NCI-H345 treated with DMSO at 0.1 percent for 48 hours (cell line): Measurements from ENCODE around the gene DEFB129.
A peak's percentile ranks its signal among the peaks of the same experiment; 100 is the strongest.
"Not testable (repeated sequence)": the region's sequence is repeated elsewhere in the genome, so short reads cannot be mapped to it uniquely, and the experiment has no call there.

Source experiments
- DNase-seq: peaks from one replicate; lab custom pipeline; 2025; ENCODE audit not compliant: unreplicated experiment; lab: John Stamatoyannopoulos, UW

DEFB129 gene

GRCh38 chr20:252801-253200, 25.7 kb downstream of the DEFB129 start:
- DNase-seq = no peak

DNA sequence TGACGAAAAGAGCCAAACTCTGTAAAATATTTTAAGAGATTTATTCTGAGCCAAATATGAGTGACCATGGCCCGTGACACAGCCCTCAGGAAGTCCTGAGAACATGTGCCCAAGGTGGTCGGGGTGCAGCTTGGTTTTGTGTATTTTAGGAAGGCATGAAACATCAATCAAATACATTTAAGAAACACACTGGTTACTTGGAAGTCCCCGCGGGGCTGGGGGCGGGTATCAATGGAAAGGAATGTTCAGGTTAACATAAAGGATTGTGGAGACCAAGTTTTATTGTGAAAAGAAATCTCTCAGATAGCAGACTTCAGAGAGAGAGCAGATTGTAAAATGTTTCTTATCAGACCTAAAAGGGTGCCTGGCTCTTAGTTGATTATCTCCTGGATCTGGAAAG, 26.4 kb downstream of the DEFB129 start:
- DNase-seq = not testable (repeated sequence)

DNA sequence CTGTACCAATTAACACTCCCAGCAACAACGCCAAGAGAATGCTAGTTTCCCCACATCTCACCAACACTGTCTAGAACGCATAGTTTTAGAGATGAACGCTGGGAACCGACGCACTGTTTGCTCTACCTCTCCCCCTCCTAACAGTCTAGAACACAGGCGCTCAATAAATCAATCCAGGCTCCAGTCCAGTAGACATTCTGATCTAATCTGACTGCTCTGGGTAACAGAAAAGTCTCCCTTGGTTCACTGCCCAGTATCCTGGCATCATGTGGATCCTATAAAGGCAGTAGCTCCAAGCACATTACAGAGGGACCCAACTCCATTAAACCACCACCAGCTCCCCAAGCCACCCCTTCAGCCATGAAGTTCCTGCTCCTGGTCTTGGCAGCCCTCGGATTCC, 30.4 kb downstream of the DEFB129 start, which contains the start of gene DEFB132:
Gene DEFB132, plus strand, starts transcription at position 306 of the 400 bp plus-strand sequence. Its CDS starts 55 bp downstream, at position 361.
- no peak for DNase-seq

GRCh38 chr20:258269-258858, 31.3 kb downstream of the DEFB129 start:
- DNase-seq = no peak

DNA sequence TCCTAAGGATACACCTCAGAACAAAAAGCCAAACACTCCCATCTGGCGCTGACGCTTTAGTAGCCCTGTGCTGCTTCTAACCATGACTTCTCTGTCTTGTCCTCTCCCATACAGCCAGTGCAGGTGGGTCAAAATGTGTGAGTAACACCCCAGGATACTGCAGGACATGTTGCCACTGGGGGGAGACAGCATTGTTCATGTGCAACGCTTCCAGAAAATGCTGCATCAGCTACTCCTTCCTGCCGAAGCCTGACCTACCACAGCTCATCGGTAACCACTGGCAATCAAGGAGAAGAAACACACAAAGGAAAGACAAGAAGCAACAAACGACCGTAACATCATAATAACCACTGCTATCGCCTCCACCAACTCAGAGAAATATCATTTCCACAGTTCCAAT, 31.9 kb downstream of the DEFB129 start:
- no peak for DNase-seq

- no peak for DNase-seq
These were observed 32.9 kb downstream of the DEFB129 start for GRCh38 chr20:259981-260380.

- no peak for DNase-seq
These were observed 36.6 kb downstream of the DEFB129 start for GRCh38 chr20:263701-264100.

DNA sequence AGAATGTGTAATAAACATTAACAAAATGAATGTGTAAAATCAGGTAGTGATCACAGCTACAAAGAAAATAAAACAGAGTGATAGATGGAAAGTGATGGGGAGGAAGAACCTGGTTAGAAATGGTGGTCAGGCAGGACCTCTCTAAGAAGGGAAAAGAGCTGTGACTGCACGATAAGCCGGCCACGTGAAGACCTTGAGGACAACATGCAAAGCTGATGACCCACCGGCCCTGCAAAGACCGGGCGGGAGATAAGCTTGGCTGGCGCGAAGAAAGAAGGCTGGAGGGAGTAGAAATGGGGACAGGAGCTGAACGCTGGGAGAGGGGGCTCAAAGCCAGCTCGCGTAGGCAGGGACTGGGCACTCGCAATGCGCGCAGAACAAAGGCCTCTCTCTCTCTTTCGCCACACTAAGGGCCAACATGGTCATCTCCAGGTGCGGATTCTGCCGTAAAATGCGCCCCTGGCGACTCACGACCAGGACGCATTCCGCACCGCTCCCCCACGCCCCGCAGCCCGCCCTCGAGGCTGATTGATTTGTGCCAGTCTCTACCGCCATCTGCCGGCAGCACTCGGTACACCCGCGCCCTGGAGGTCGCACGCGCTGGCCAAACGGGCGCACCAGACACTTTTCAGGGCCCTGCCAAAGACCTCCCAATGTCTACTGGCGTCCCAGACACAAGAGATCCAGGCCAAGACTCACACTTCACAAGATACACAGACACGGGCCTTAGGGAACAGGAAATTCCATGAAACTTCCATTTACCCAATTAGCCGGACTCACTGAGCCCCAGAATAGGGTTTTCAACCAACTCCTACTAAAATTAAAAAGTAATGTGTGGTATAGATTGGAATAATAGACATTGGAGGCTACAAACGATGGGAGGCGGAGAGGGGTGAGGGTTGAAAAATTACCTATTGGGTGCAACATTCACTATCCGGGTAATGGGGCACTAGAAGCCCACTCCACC, 39.8 kb downstream of the DEFB129 start:
- DNase-seq = peak; percentile 74

GRCh38 chr20:270517-270916, 43.5 kb downstream of the DEFB129 start:
- no peak for DNase-seq

DNA sequence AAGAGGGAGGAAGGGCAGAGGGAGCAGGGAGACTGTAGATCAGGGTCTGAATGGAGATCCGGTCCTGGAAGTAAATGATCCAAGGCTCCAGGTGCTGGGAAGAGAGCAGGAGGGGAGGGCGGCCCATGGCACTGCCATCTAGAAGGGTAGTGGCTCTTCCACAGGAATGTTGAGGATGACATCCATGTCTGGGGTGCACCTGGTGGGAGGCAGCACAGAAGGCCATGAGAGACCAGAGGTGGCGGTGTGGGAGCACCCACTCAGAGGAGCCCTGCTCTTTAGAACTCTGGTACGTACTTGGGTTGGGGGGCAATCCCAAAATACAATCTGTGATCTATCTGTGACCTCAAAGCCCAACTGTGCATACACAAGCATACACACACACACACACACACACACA, 44.0 kb downstream of the DEFB129 start:
- no peak for DNase-seq

DNA sequence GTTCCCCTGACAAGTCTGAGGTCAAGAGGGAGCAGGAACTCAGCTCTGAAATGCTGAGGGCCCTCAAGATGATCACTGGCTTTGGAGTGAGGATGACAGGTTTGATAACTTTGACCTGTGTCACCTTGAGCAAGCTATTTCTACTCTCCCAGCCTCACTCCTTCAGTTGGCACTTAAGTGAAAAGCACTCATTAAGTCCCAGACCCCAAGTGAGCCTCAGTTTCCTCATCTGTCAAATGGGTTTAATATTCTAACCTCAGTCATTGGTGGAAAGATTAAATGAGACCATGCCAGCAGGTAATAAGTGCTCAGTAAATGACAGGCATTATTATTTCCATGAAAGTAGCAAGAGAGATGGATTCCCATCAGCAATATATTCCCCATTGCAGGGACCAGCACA, 44.5 kb downstream of the DEFB129 start:
- no peak for DNase-seq

- no peak for DNase-seq
These were observed 45.7 kb downstream of the DEFB129 start for GRCh38 chr20:272718-273117.

- no peak for DNase-seq
These were observed 46.8 kb downstream of the DEFB129 start for GRCh38 chr20:273884-274283.

DNA sequence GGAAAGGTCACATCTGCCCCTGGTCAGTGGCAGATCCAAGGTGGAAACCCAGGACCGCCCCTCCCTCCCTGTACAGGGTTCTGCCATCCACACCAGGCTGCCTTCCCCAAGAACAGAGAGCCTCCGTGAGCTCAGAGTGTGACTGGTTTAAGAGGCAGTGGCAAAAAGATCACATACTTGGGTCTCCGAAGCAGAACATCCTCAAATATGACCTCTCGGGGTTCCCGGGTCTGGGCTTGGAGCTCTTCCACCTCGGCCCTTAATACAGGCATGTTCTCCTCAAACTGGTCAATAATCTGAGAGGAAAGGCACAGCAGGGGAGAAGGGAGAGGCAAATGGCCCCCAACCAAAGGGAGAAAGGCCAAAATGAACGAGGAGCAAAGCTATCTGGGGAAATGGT, 48.7 kb downstream of the DEFB129 start:
- DNase-seq = no peak

DNA sequence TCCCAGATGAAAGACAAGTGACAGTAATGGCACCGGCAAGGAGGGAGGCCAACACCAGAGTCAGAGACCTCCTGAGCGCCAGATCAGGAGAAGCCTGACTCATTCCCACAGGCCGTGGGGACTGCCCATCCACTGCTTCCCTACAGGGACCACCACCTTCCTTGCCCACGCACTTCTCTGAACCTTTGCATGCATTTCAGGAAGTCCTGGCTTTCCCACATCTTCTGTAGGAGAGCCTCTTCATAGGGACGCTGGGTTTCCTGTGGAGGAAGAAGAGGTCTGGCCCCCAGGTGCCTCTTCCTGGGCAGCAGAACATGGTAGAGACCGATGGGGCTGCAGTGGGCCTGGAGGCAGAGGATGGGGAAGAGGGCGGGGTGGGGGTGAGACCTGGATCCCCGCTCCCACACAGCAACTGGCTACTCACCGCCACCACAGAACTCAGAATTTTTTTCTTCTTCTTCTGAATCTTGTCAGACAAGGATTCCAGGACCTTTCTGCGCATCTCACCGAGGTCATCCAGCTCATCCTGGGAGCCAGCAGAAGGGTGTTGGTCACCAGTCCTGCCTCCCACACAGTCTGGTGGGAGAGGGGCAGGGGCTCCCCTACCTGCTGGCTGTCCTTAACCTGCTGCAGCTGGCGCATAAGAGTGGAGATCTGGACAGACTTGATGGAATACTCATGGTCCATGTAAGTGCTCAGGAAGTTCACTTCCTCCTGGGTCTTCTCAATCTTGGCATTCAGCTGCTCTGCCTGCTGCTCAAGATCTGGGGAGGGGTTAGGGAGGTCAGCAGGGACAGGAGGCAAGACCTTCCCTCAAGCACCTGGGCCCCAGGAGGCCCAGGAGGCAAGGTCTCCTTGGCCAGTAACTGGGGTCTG, 49.8 kb downstream of the DEFB129 start:
- no peak for DNase-seq

GRCh38 chr20:277496-277781, 50.4 kb downstream of the DEFB129 start:
- no peak for DNase-seq

- no peak for DNase-seq
These were observed 51.1 kb downstream of the DEFB129 start for GRCh38 chr20:278181-278580.

- DNase-seq = no peak
These were observed 51.8 kb downstream of the DEFB129 start for GRCh38 chr20:278607-279571.
